DMS114 treated with DMSO at 0.1 percent for 48 hours (cell line): ENCODE measurements around the gene DBNDD1.
A peak's percentile ranks its signal among the peaks of the same experiment; 100 is the strongest.

Experiments
- DNase-seq: peaks from one replicate; lab custom pipeline; 2025; ENCODE audit not compliant: unreplicated experiment; lab: John Stamatoyannopoulos, UW

DBNDD1 gene

DNA sequence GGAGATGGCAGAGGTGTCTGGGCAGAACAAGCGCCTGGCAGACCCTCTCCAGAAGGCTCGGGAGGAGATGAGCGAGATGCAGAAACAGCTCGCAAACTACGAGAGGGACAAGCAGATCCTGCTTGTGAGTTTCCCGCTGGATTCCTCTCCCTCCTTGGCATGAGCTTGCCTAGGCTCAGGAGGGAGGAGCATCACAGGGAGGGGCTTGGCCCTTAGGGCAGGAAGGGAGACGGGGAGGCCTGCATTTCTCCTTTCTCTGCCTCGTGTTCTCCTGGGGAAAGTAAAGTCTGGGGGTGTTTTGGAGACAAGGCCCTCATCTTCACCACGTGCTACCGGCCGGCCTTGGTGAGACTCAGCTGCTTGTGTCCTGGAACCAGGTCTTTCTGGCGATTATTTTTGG, 18.0 kb upstream of the DBNDD1 start:
- no peak for DNase-seq

DNA sequence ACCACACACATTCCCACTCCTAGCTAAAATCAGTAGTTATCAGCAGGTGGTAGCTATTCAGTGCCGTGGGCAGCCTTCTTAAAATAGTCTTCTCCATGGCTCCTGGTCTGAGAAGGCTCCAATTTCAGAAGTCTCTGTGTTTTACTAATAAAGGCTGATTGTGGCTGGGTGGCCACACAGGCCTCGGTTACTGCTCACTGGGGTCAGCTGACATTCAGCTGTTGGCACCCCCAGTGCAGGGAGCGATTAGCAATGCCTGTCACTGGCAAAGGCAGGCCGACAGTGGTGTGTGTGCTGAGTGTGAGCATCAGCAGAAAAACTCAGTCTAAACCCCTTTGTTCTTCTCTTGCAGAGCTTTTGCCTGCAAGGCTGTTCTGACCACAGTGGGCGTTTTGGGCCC, 16.6 kb upstream of the DBNDD1 start:
- no peak for DNase-seq

DNA sequence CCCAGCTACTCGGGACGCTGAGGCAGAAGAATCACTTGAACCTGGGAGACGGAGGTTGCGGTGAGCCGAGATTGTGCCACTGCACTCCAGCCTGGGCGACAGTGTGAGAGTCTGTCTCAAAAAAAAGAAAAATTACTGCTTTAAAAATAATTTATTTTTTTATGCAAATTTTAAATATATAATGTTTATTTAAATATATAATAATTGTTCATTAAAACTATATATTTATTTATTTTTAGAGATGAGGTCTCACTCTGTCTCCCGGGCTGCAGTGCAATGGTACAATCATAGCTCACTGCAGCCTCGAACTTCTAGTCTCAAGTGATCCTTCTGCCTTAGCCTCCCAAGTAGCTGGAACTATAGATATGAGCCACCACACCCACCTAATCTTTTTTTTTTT, 15.2 kb upstream of the DBNDD1 start:
- no peak for DNase-seq

DNA sequence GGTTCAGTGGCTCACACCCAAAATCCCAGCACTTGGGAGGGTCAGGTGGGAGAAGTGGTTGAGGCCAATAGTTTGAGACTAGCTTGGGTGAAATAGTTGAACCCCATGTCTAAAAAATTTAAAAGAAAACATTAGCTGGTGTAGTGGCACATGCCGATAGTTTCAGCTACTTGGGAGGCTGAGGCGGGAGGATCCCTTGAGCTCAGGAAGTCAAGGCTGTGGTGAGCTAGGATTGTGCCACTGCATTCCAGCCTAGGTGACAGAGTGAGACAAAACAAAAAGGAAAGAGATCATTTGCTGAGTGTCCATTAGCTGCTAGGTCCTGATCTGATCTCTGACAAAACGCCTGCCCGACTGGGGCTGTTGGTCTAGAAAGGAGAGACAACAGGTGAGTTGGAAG, 14.1 kb upstream of the DBNDD1 start:
- no peak for DNase-seq

DNA sequence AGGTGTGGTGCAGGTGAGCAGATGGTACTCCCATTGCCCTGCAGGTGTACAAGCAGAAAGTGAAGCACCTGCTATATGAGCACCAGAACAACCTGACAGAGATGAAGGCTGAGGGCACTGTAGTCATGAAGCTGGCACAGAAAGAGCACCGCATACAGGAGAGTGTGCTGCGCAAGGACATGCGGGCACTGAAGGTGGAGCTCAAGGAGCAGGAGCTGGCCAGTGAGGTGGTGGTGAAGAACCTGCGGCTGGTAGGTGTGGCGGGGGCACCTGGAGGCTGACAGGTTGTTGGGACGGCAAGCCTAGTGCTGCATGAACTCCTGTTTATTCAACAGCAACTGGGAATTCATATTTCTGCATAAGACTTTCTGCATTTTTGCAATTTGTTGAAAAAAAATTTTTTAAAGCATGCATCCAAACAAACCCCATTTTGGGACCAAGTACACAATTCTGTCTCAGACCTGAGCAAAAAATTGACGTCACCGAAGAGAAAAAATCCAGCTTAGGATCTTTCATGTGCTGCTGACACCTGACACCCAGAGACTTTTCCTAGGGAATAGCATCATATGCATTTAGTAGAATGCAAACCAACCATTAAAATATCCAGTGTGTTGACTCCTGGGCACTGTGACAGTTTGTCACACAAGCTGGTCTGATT, 13.5 kb upstream of the DBNDD1 start:
- DNase-seq: peak; percentile 35

DNA sequence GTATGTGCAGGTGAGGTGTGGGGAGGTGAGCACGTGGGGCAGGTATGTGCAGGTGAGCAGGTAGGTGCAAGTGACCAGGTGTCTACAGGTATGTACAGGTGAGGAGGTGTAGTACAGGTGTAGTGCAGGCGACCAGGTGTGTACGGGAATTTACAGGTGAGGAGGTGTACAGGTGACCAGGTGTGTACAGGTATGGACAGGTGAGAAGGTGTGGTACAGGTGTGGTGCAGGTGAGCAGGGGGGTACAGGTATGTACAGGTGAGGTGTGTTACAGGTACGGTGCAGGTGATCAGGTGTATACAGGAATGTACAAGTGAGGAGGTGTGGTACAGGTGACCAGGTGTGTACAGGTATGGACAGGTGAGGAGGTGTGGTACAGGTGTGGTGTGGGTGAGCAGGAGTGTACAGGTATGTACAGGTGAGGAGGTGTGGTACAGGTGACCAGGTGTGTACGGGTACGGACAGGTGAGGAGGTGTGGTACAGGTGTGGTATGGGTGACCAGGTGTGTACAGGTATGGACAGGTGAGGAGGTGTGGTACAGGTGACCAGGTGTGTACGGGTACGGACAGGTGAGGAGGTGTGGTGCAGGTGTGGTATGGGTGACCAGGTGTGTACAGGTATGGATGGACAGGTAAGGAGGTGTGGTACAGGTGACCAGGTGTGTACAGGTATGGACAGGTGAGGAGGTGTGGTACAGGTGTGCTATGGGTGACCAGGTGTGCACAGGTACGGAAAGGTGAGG, 12.8 kb upstream of the DBNDD1 start:
- no peak for DNase-seq

DNA sequence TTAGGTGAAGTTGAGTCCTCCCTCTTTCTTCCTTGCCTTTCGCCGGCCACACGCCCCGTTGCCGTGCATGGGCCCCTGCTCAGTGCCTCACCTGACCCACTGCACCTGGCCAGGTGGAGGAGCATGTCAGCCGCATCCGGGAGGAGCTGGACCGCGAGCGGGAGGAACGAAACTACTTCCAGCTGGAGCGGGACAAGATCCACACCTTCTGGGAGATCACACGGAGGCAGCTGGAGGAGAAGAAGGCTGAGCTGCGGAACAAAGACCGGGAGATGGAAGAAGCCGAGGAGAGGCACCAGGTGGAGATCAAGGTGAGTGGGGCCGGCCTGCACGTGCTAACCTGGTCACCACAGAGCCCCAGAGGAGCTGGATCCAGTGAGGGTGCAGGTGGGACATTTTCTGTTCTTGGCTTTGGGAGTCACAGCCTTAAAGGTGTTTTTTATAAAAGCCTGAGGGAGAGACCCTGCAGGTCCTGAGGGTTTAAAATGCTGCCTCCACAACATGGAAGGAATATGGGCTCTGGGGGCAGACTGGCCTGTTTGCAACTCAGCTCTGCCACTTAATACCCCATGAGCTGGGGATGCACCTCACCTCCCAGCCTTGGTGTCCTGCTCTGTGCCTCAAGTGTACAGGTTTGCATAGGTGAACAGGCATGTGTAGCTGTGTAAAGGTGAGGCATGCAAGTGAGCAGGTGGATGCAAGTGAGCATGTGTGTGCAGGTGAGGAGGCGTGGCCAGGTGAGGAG, 12.1 kb upstream of the DBNDD1 start:
- DNase-seq: no peak

DNA sequence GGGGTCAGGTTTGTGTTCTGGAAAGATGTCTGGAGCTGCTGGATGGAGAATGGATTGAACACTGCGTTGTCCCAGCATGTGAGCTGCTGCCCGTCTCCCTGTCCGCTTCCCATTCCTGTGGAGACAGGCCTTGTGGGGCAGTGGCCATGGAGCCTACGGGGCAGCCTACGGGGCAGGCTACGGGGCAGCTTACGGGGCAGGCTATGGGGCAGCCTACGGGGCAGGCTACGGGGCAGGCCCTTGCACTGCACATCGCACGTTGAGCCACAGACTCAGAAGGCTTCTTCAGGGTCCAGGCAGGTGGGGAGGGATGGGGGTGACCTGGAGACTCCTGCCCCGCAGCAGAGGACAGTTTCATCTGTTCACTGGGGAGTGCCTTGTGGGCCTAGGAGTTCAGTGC, 9.7 kb upstream of the DBNDD1 start:
- no peak for DNase-seq

DNA sequence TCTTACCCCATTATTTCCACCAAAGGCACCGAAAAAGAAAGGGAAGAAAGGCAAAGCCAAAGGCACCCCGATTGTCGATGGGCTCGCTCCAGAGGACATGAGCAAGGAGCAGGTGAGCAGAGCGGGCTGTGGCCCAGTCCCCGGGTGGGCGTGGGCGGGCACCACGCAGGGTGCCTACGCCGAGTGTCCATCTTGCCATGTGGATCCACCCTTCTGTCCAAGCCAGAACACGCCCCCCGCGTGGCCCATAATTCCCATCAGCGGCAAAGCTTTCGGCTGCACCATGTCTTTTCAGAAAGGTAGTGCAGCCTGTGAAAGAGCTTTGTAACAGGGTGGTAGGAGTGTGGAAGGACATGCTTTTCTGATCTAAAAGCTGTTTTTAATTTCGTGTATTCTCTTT, 8.4 kb upstream of the DBNDD1 start:
- DNase-seq: no peak

DNA sequence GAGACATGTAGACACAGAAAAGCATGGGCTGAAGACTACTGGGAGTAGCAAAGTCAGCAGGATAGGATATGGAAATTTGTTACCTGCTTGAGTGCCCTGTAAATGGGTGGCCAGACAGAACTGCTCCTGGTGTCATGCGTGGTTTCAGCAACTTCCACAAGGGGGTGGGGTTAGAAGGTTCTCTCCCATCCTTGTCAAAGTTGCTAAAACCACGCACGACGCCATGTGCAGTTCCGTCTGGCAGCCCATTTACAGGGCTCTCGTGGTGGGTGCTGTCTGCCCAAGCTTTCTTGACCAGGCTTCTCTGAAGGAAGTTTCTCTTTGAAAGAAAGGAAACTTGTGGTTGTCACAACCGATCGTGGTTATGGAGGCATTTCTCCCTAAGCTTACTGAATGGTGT, 6.9 kb upstream of the DBNDD1 start:
- no peak for DNase-seq

DNA sequence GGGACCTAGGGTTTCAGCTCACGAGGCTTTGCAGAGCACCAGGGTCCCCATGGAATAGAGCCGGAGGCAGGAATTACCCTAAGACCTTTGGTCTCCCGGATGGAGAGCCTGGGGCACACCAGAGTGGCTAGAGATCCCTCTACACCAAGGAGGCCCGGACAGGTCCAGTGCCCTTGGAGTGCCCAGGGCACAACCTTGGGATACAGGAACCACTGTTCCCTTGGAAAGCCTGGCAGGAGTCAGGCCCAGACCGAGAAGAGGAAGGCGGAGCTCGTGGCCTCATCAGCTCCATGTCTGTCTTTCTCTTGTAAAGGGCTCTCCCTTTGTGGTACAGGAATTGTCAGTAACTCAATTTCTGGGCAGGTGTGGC, 3.8 kb upstream of the DBNDD1 start:
- DNase-seq: no peak

DNA sequence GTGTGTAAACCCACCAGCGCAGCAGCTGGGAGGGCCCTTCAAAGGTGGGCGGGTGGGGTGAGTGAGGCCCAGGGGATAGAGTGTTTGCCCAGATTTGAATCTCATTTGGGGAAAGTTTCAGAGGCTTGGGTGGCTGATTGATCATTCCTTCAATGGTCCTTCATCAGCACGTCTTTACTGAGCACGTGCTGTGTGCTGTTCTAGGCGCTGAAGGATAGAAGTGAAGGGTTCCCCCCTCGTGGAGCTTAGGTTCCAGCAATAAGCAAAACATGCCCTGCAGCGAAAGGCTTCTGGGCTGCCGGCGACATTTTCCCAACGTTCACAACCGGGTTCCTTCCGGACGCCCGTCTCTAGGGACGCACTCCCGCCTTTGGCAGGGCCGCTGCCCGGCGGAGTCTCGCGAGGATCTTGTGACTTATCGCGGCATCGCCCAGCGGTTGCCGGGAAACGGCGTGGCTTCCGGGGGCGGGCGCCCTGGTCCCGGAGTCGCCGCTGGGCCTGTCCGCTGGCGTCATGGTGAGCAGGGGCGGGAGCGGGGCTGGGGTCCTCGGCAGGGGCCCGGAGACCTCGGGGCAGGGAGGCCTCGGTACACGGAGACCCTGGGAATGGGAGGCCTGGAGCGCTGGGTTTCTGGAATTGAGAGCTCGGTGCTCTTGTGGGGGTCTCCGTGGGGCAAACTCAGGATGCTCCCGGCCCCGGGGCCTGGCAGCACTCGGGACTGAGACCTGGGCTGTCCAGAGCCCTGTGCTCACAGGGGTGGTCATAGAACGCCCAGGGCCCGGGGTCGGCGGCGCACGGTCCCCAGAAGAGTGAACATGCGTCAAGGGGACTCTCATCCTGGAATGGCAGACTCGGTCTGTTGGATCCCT, 3.2 kb upstream of the DBNDD1 start:
- DNase-seq: peak; percentile 78

DNA sequence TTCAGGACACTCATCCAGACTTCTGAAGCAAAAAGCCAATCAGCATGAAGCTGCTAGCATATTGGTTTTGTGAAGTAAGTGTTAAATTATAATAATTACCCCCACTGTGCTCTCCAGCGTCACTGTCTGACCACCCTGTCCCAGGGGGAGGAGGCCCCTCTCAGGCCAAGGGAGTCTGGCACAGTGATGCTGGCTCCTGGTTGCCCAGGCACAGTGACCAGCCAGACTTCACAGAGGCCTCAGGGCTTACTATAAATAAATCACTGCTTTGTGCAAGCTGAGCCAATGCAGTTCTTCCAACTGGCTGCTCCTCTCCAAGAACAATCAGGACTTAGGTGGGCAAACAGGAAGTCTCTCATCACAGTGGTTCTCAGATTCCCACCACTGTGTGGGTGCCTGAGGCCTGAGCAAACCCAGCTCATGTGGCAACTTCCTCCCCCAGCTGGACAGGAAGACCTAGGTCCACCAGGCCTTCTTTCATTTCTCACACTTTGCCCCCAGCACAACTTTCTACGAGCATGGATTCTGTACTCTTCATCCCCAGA, 1.7 kb upstream of the DBNDD1 start:
- no peak for DNase-seq

DNA sequence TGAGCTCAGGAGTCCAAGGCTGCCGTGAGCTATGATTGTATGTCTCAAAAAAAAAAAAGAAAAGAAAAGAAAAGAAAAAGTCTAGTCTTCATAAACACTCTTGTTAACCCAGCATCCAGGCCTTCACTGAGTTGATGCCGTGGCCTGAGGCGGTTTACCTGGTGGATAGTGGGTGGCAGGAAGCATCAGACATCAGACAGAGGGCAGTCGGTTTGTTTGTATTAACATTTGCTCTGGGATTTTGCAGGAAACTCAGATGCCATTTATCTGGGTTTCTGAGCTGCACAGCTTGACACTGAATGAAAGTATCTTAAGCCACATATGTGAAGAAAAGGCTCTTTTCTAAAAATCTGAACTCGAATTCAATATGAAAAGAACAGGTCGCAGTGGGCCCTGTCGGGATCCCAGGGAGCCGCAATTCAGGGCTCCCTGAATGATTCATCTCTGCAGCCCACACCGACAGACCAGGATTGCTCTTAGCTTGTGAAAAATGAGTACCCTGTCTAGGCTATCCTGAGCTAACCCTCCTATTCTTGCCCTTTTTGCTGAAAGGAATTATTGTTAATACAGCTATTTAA, 1.1 kb upstream of the DBNDD1 start:
- DNase-seq: no peak

DNA sequence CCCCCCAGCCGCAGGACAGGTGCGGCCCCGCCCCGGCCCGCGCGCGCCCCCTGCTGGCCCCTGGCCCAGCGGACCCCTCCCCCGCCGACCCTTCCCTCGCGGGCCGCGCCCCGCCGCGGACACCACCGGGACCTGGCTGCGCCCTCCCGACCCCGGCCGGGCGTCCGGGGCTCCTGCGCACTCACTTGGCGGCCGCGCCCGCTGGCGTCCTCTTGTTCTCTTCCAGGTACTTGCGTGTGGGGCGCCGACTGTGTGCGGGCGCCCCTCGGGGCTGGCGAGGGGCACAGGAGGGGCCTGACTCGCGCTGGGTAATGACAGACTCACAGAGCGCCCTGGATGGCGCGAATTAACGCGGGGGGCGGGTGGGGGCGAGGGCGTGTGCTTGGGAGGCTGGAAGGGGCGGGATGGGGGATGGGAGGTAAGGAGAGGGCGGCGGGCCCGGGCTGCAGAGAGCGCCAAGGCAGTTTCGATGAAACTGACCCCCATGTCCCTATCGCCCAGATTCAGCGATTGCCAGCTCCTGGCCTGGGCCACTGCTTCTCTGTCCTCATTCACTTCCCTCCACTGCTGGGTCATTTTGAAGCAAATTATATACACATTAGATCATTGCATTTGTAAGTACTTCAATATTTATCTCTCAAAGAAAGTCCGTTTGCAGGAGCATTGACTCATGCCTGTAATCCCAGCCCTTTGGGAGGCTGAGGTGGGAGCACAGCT, 445 bp upstream of the DBNDD1 start:
- DNase-seq: no peak

DNA sequence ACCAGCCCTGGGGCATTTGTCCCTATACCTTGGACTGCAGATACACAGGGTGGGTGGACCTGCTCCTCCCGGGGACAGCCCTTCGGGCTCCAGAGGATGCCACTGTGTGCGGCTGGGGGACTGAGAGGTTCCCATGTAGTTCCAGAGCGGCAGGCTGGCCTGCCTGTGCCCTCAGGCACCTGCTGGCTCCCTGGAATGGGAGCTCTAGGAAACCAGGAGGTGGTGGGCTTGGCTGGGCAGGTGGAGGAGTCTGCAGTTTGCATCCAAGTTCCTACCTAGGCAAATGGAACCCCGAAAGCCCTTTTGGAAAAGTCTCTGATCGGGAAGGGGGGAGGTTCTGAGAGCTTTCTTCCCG, 982 bp downstream of the DBNDD1 start:
- DNase-seq: no peak

DNA sequence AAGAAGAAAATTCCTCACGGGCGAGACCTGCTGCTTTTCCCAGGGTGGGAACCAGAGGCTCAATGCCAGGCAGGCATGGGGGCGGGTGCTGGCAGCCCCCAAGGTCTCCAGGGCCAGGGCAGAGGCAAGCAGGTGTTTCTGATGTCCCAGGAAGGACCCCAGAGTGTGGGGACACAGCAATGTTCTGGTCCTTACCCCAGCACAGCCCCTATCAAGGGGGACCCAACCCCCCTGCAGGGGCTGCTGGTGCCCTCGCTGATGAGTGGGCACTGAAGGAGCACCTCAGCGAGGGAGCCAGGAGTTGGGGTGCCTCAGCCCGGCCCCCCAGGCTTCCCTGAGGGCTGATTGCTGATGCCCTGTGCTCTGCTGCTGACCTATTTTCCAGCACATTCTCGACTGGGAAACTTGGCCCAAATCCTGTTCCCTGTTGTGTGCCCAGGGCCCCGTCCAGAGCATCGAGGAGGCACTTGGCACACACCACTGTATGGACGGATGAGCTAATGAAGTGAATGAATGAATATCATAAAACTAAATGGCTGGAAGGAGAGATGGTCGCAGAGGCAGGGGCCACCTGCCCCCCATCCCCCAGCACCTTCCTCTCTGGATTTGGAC, 2.8 kb downstream of the DBNDD1 start:
- no peak for DNase-seq

DNA sequence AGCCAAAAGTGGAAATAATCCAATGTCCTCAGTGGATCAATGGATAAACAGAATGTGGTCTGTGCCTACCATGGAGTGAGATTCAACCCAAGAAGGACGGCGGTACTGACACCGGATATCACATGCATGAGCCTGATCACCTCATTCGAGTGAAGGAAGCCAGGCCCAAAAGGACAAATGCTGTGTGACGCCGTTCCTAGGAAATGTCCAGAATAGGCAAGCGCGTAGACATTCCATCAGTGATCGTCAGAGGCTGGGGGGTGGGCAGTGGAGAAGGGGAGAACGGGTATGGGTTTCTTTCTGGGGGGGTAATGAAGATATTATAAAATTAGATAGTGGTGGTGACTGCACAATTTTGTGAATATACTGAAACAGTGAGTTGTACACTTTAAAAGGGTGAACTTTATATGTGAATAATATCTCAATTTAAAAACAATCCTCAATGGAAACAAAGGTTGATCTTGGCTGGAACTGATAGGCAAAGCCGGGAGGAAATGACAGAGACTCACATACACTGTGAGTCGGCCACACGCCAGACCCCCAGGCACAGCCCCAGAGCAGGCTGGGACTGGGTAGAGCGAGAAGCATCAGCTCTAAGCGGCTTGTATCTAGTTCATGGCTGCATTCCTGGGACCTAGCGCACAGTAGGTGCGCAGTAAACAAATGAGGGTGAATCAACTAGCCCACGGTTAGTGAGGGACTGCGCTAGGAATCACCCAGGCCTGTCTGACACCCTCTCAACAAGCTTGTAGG, 3.5 kb downstream of the DBNDD1 start:
- no peak for DNase-seq
